8988T (cell line): ENCODE measurements around the gene CD1D.
"Not testable (repeated sequence)": the region's sequence is repeated elsewhere in the genome, so short reads cannot be mapped to it uniquely, and the experiment has no call there.

Experiments
- DNase-seq: peaks from one replicate; pipeline ENCODE4 v3.0.0; 2011

The CD1D gene

DNA sequence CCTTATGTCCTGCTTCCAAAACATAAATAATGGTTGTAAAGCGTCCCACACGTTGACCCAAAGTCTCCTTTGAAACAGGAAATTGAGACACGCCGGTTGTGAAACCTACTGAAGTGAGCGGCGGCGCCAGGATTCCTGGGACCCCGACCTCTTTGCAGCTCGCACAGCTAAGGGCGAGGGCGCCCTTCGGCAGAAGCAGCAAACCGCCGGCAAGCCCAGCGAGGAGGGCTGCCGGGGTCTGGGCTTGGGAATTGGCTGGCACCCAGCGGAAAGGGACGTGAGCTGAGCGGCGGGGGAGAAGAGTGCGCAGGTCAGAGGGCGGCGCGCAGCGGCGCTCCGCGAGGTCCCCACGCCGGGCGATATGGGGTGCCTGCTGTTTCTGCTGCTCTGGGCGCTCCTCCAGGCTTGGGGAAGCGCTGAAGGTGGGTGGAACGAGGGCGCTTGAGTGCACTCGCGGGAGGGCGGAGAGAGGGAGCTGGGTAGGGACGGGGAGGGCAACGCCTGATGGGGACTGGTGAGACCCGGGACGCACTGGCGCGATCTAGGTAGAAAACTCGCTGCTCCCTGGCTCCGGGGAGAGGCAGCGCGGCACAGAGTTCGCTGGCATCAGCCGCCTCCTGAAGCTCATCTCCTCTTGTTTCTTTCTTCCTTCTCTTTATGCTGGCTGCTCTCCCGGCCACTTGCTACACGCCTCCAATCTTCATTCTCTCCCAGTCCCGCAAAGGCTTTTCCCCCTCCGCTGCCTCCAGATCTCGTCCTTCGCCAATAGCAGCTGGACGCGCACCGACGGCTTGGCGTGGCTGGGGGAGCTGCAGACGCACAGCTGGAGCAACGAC lies at the start of gene CD1D:
TSS of gene CD1D (plus strand) at position 155 of the 836 bp plus-strand sequence. CDS start at position 362, 207 bp downstream.
- no peak for DNase-seq

DNA sequence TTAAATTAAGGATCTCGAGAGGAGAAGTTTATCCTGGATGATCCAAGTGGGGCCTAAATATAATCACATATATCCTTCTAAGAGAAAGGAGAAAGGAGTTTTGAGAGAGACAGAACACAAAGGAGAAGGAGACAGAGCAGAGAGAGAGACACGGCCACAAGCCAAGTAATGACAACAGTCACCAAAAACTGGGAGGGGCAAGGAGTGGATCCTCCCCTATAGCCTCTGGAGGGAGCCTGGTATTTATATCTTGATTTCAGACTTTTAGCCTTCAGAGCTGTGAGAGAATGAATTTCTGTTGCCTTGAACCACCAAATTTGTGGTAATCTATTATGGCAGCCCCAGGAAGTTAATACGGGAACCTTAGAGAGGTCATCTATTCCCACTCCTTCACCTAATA lies 49.5 kb upstream of the CD1D start:
- DNase-seq: no peak

DNA sequence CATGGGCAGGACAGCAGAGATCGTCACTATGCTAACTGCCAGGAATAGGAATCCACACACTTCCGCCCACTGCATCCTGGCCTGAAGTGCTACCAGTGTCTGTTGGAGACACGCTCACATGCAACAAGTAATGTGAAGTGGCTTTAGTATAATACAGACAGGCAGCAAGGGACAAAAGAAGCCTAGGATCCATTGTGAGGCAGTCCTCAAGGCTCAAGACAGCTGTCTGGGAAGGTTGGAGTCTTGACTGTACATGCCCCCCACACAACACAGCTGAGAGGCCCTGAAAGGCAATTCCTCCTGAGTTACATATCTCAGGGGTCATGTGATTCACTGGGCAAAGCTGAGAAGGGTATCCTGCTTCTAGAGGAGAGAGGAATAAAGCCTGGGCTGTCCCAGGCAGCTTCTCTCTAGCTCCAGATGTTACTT lies 39.9 kb upstream of the CD1D start:
- no peak for DNase-seq

DNA sequence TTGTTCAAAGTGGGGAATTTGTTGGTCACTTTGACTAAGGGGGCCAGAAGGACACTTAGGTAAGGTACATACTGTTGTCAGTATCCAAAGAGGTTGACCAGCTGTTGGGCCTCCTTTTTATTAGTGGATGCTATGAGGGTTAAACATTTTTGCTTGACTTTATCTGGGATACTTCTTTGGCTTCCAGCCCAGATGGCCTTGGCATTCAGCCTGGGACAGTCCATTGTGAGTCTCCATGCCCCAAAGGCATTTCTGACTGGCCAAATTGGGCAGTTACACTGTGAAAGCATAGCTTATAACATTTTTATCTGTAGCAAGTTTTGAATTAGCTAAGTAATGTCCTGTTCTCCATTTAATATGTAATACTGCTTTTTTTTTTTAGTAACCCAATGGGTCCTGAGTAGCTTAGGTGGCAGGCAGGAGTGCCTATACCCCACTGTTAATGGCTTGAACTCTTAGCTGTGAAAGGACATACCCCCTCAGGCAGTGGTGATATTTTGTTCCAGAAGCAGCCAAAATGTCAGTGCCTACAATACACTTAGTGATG lies 35.4 kb upstream of the CD1D start:
- no peak for DNase-seq

DNA sequence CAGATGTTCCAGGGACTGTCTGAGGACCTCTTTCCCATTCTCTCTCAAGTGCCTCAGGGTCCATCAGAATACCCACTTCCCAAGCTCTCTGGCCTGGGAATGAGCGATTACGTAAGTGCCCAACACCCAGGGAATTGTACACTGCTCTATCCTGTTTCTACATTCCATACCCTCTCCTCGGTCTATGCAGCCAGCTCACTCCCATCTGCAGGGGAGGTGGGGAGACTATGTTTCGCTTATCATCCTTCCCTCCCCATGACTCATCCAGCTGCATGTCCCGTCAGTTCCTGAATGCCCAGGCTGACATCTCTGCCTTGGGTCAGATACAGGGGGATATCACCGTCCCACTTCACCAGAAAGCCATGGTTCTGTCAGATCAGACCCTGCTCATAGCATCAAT lies 34.5 kb upstream of the CD1D start:
- no peak for DNase-seq

DNA sequence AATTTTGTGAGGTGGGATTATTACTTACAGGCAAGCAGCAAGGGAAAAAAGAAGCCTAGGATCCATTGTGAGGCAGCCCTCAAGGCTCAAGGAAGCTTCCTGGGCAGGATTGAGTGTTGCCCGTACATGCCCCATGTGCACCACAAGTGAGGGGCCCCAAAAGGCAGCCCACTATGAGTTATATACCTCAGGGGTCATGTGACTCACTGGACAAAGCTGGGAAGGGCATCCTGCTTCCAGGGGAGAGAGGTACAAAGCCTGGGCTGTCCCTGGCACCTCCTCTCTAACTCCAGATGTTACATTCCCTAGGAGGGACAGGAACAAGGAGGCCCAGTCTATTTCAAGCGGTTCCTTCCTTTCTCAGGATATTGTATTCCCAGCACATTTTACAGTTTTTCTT lies 34.0 kb upstream of the CD1D start:
- DNase-seq: no peak

DNA sequence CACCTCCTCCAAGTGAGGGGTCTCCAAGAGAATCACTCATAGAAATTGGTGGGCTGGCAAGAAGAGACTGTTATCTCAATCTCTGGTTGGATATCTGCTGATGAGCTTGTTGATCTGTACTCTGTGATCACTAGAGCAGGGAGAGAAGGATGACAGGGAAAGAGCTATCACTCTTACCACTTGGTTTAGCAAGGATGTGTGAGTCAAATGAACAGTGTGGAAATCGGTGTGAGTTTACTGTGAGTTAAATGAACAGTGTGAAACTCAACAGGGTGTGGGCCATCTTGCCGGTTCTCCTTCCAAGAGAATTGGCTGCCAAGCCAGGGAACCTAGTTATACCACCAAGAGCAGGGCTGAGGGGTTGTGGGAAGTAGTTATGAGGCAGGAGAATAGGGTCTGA lies 33.3 kb upstream of the CD1D start:
- DNase-seq: no peak

DNA sequence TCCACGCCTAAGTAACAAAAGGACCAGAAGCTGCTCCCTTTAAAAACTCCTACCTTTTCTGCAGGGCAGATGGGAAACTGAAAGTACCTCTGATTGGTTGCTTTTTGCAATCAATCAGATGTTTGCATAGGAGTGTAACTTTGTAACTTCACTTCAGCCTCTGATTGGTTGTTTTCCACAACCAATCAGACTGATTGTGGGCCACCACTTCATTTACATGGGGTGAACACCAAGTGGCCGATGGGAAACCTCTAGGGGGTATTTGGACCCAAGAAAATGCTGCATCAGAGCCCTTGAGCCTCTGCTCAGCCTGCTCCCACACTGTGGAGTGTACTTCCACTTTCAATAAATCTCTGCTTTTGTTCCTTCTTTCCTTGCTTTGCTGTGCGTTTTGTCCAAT lies 32.8 kb upstream of the CD1D start:
- DNase-seq: no peak

DNA sequence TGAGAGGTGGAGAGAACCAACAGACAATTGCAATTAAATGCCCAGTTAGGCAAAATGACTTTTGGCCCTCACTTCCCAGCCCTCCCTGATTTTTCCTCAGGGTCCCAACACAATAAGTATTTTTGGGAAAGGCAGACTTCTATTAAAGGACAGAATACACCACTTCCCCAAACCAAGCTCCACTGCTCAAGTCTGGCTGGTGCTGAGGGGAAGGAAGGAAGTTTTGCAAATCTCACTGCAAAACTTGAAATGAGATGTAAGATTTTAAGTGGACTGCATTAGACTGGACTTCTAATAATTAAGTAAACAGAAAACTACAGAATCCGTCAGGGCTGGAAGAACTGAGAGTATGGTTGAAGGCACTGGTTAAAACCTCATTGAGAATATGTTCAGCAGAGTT lies 32.2 kb upstream of the CD1D start:
- no peak for DNase-seq

DNA sequence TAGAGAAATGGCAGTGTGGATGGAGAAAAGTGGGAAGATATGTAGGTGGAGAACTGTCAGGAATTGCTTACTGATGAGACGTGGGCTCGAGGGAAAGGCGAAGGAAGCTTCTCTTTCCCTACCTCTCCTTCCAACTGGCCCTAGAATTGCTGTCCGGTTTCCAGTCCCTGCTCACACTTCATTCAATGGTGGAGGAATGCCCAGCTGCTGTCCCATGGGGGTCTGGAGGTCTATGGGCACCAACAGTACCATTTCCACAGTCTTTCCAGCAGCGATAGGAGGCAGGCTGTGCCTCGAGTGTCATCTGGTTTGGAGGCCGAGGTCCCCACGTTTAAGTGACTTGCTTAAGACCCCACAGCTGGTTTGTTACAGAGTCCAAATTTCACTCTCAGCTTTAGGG lies 31.5 kb upstream of the CD1D start:
- DNase-seq: no peak

DNA sequence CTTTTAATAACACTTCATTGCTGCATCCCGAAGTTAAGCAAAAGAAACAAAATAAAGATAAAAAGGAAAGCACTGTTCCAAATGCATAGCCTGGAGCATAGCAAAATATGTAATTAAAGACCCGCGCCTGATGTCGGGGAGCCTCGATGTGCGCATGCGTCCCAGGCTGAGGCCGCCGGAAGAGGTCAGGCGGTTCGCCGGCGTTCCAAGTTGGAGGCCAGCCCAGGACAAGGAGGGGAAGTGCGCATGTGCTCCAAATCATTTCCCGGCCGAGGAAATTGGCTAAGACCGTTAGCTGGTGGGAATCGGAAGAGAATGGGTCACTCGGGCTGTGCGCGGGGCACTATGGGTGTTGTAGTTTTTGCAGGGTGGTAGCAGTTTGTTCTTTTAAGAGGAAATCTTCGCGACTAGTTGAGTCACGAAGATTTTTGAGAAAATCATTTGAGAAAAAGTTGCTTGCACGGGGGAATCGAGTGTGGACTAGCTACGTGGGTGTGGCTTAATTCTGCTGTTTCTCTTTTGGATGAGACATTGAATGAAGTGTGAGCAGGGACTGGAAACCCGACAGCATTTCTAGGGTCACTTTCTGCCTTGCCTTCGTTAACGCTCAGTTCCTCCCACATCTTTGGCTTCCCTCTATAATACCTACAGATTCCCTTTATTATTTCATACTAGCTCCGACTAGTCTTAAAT lies 31.0 kb upstream of the CD1D start:
- peak; percentile 24 for DNase-seq

DNA sequence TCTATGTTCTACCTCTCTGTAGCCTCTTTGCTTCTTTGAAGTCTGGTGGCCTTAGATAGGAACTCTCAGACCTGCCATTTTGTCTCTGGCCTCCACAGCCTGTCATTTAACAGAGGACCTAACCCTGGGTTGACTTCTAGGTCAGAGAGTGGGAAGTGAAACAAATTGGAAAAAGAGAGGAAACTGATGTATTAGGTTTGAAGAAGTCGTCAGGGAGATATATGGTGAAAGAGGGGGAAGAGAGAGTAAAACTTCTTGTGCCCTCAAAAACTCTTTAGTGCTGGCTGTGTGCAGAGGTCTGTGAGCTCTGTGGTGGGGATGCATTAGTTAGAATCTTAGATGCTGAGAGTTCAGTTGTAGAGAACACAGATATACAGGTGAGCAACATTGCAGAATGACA lies 30.2 kb upstream of the CD1D start:
- no peak for DNase-seq

DNA sequence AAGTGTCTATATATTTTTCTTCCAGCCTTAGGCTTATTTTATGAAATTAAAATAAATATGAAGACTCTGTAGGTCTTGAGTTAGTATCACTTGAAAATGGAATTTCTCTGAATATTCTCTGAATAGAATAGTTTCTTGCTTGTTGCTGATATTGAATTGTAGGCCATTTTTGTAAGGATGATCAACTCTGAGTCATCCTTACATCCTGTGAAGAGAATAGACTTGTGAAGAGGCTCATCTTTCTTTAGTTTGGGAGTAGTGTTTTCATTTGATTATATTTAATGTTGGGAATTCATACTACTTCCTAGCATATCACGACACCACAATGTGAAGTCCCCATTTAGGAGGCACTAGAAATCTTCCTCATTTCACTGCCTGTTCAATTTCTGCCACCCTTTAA lies 27.5 kb upstream of the CD1D start:
- DNase-seq: no peak

DNA sequence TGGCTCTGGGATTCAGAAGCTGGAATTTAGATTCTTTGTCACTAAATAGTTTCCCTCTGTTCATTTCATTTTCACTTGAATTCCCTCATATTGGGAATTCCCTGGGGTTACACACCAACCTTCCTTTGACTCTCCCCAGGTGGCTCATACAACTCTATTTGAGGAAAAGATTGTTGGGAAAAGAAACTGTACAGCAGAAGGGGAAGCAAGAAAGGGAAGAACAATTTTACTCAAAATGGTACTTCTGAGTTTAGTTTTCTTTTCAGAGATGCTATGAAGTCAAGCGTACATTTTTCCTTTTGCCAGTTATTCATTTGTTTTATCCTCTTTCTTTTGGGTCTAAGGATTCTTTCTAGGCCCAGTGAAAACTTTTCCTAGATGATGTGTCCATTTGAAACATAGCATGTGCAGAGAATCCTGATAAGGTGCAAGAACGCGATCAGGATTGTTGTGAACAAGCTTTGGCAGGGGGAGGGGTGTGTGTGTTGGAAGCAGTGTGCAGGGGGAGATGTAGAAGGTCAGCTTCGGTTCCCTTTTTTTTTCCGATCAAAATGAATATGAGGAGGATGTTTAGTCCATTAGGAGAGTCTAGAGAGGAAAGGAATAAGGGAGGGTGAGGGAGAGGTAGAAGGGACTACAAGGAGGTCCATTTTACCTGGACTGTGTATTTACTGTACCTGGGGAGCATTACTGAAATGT lies 26.8 kb upstream of the CD1D start:
- DNase-seq: no peak

DNA sequence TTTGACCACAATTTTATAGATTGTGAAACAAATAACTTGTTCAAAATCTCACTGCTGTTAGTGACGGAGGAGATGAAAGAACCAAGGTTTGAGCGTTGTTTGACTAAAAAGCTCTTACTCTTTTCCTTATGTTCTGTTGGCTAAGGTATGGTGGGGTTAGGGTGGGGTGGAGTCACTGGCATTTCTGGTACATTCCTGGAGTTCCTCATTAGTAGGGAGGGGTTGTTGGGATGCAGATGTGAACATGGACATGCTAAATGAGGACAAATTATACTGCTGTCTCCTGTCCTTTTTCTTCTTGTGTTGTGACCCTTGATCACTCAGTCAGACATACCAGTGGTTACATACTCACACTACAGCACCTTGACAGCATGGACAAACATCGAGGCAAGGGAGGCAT lies 26.2 kb upstream of the CD1D start:
- no peak for DNase-seq

DNA sequence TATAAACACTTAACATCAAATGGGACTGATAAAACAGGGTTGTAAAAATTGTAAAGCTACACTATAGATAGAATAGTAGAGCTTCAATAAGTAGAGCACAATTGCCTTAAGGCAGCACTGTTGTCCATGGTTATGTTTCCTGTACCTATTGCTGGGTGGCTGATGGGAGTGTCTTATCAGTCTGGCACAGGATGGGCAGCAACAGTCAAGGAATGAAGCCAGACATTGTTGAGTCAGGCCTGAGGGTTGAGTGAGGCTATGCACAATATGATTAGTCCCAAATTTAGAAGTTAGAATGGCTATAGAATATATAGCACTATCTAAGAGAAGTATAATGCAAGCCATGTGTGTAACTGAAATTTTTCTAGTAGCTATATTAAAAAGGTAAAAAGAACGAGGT lies 25.0 kb upstream of the CD1D start:
- DNase-seq: no peak

DNA sequence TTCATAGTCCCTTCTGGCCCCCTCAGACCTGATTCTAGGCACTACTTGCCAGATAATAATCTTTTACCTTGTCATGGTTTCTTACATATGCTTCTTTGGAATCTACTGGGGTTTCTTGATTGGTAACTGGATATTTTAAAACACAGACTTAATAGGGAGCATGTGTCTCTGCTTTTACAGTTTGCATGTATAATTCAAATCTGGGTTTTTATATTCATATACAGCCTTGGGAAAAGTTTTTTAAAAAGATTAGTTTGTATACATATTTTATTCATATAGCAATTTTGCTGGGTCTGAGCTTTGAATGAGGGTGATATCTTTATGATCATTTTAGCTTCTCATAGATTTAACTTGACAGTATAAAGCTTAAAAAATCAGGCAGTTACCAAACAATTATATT lies 21.1 kb upstream of the CD1D start:
- DNase-seq: no peak

DNA sequence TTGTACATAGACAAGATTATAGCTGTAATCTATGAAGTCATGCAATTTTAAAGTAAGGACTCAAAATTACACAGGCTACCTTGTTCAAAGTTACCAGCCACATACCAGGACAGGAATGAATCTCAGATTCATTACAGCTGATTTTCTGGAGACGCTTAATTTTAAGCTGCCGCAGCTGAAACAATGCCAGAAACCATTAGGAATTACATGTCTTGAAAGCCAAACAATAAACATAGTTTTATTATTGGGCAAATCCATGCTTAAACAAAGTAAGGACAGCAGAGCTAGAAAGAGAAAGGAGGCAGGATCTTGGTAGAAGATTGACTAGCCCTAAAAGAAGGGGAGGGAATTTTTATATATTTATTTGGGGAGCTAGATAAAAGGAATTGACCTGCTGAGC lies 19.2 kb upstream of the CD1D start:
- DNase-seq: no peak

DNA sequence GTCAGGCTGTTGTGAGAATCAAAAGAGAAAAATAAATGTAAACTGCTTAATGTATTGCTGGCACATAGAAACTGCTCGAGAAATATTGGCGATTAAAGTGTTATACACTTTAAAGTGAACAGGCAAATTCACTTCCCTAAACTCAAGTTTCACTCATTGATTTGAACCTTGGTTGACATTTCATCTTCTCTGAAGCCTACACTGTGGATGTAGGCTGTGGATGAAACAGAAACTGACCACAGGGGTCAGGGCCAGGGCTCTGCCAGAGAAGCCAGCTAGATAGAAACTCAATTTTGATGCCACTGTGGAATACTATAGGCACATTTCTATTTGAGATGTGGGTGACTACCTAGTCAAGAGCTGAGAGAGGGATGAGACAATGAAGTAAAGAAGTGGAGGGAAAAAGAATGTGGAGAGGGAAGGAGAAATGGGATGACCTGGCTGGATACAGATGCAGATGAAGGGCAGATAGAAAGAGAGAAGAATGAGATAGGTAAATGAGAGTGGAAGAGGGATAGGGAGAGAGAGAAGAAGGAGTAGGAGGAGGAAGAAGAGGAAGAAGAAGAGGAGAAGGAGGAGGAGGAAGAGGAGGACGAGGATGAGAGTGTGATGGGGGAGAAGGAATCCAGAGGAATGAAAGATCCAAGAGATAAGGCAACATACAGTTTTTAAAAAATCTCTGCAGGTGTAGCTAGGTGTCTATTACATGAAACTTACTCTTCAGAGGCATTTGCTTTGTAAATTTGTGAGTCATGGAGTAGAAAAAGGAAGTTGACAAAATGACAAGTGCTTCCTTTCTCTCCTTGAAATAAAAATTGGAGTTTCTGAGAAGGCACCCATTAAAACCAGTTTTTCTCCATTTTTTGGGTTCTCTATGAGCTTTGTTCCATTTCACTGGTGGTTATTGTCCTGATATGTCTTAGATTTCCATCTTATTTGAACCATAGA lies 17.4 kb upstream of the CD1D start:
- DNase-seq: no peak

DNA sequence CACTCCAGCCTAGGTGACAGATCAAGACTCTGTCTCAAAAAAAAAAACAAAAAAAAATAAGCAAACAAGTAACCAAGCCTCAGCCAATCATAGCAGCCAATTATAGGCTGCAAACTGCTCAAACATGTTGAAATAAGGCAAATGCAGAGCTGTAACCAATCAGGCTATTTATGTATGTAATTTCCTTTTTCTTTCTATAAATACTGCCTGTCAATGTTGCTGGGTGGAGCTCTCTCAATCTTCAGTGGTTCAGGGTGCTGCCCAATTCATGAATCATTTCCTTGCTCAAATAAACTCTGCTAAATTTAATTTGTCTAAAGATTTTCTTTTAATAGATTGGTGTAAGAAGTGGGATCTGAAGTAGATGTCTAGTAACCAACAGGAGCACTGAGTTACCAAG lies 11.6 kb upstream of the CD1D start:
- no peak for DNase-seq

DNA sequence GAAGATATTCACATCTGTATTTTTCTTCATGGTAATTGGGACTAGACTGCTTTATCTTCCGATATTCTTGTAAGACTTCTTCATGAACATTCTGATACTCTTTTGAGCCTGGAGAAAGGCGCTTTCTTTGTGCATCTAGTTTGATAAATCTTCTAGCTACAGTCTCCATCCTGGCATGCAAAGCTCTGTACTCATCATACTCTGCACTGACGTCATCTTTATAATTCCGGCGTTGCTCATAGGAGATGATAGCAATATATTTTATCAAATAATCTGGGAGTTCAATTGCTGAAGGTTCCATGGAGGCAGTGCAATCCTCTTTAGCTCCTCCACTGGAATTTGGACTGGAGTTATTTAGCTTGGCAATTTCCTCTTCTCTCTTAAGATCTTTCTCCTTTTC lies 4.8 kb upstream of the CD1D start:
- DNase-seq: not testable (repeated sequence)

DNA sequence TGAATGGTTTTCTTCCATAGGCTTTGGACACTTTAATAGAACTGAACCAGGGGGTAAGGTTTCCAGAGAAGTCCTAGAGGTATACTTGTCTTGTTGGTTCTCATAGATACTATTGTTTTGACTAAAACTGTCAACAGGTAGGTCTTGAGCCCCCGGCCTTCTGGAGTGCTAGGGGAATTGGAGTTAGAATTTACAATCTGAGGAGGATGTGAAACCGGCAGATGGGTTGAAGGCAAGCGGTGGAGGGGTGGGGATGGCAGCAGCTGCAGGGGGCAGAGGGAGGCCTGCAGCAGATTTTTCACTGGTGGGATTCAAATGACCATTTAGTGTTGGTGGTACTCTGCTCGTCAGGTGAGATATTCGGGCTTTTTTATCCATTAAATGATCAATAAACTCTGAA lies 4.3 kb upstream of the CD1D start:
- no peak for DNase-seq
